Fibroblast of mammary gland (primary cell): ENCODE results near the gene TBC1D5.

Source experiments
- DNase-seq: peaks from one replicate; pipeline ENCODE4 v3.0.0-alpha.2; 2010; ENCODE audit warnings: low read depth
- H3K4me3 ChIP-seq: 2 replicates; pipeline ENCODE4 v1.5.1; 2011; ENCODE audit warnings: low read depth, mild to moderate bottlenecking, low read length, moderate library complexity; ENCODE audit not compliant: control insufficient read depth
- TF ChIP-seq, protein P1 (sequence below): conservative IDR thresholded peaks from 2 replicates; pipeline ENCODE4 v1.5.1; 2011; ENCODE audit warnings: low read depth, low read length, inconsistent platforms; ENCODE audit not compliant: control insufficient read depth, insufficient read depth

The TBC1D5 gene

DNA sequence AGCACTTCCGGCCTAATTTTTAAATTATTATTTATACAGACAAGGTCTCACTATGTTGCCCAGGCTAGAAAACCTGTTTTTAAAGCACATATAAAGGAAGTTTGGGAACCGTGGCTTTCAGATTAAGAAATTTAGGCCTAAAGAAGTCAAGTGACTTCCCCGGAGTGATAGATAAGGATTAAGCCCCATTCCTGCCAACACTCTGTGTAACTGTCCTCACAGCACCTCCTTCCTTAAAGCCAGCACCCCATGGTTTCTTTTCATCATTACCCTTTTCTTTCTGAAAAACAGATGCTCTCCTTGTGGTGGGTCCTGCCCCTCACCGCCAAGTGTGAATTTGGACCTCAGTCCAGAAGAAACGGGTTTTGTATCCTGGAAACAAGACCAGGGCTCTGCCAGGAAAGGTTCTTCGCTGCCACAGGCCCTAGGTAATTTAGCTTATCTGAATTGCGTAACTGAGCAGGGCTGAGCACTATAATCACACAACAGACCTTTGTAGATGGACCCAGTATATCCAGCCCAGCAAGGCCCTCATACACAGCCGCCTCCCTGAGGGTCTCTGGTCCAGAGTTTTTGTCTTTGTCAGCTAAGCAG is 626.3 kb downstream of the TBC1D5 start:
- DNase-seq: no peak
- TF ChIP-seq, protein P1, sequence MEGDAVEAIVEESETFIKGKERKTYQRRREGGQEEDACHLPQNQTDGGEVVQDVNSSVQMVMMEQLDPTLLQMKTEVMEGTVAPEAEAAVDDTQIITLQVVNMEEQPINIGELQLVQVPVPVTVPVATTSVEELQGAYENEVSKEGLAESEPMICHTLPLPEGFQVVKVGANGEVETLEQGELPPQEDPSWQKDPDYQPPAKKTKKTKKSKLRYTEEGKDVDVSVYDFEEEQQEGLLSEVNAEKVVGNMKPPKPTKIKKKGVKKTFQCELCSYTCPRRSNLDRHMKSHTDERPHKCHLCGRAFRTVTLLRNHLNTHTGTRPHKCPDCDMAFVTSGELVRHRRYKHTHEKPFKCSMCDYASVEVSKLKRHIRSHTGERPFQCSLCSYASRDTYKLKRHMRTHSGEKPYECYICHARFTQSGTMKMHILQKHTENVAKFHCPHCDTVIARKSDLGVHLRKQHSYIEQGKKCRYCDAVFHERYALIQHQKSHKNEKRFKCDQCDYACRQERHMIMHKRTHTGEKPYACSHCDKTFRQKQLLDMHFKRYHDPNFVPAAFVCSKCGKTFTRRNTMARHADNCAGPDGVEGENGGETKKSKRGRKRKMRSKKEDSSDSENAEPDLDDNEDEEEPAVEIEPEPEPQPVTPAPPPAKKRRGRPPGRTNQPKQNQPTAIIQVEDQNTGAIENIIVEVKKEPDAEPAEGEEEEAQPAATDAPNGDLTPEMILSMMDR: no peak
- H3K4me3 ChIP-seq: no peak overlapping the region

DNA sequence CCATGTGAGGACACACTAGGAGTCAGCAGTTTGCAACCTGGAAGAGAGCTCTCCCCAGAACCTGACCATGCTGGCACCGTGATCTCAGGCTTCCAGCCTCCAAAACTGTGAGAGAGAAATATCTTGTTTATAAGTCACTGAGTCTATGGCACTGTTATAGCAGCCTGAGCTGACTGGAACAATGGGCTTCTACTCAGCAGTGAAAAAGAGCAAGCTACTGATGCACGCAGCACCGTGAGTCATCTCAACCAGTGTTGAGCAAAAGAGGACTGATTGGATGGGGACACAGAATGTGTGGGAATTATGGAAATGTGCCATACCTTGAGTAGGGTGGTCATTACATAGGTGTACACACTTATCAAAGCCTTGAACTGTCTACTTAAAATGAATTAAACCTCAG is 627.2 kb downstream of the TBC1D5 start:
- peak; percentile 57 for DNase-seq
- H3K4me3 ChIP-seq: no peak overlapping the region
- TF ChIP-seq, protein P1: no peak

DNA sequence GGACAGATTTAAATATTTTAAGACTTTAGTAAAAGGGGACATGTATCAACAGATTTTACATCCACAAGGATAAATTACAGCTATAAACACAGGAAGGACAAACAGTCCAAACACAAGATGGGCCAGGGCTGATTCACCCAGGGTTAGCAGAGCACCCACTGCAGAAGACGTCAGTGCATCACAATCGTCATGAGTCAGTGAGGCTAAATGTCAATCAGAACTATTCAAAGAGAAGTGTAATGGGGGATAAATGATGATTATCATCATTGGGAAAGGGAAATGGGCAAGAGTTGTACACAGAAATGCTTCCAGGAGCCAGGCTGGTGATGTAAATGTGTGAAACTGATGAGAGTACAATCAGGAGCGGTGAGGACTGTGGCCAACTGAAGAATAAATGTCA is 630.8 kb downstream of the TBC1D5 start:
- peak; percentile 84 for DNase-seq
- no peak overlapping the region for H3K4me3 ChIP-seq
- TF ChIP-seq, protein P1: no peak

DNA sequence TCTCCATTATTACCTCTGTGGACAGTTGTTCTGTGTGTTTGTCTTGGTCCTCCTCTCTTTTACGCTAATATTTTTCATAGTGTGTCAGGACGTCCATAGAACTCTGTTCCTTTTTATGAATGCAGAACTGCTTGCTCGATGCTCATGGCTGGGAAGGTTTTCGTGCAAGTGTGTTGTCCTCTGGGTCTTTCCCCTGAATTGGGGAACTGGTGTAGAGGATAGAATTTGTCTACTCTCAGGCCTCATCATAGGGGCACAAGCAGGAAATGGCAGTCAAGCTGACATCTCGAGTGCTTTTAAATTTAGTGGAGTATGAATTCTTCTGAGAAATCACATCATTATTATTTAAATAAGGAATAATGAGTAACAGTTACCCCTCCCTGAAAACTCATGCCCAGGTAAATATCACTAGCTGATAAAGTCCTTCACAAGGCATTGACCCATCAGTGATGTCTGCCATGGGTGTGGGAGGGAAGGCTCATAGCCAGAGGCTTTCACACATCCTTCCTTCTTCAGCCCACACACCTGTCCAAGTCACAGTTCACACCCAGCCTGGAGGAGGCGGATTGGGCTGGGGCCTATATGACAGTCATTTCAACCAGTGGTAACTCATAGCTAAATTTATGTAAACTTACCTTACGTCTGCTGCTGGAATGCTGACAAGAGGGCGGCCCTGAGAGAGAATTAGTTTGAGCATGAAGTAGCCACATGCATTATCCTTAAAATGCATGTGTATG is 631.6 kb downstream of the TBC1D5 start:
- no peak for DNase-seq

More for the DNA sequence above, 631.6 kb downstream of the TBC1D5 start:
- TF ChIP-seq, protein P1: no peak
- no peak overlapping the region for H3K4me3 ChIP-seq
